GM23338 (cell line): Measurements from ENCODE around the gene WDR37. TPM values are rescaled to one million over a fixed set of nuclear protein-coding genes. Genes with fewer than 3 reads are reported as not detected.

ENCODE experiments used
- ATAC-seq: fragments of 200-7000 bp; cut with Tn5 transposase; 3 replicates; pipeline ENCODE4 v1.9.1; 2020
- DNase-seq: peaks from one replicate; pipeline ENCODE4 v3.0.0-alpha.2; 2015; ENCODE audit warnings: low spot score
- H2AFZ ChIP-seq: fragments of 200-600 bp; sonication (generic); 2 replicates; pipeline ENCODE4 v1.8.0; 2016; ENCODE audit warnings: antibody characterized with exemption, mild to moderate bottlenecking, moderate library complexity
- H3F3A ChIP-seq: fragments of 200-600 bp; sonication (generic); replicated peaks from 2 replicates; pipeline ENCODE4 v1.8.0; 2017; ENCODE audit warnings: antibody characterized with exemption, mixed run types, low read depth
- H3K27ac ChIP-seq: fragments of 200-600 bp; sonication (generic); 2 replicates; pipeline ENCODE4 v1.6.1; 2016; ENCODE audit warnings: low read depth
- H3K27me3 ChIP-seq: fragments of 200-600 bp; sonication (generic); 2 replicates; pipeline ENCODE4 v1.8.0; 2016; ENCODE audit warnings: mild to moderate bottlenecking, mixed run types, moderate library complexity; ENCODE audit not compliant: insufficient read depth
- H3K36me3 ChIP-seq: fragments of 200-600 bp; sonication (generic); 2 replicates; pipeline ENCODE4 v1.8.0; 2016; ENCODE audit warnings: mild to moderate bottlenecking; ENCODE audit not compliant: insufficient read depth
- H3K4me1 ChIP-seq: fragments of 200-600 bp; sonication (generic); 2 replicates; pipeline ENCODE4 v1.8.0; 2016; ENCODE audit warnings: mild to moderate bottlenecking, moderate library complexity; ENCODE audit not compliant: insufficient read depth
- H3K4me2 ChIP-seq: fragments of 200-600 bp; sonication (generic); 2 replicates; pipeline ENCODE4 v1.7.1; 2017; ENCODE audit warnings: mixed run types
- H3K4me3 ChIP-seq: fragments of 200-600 bp; sonication (generic); 2 replicates; pipeline ENCODE4 v1.6.1; 2016; ENCODE audit warnings: mixed run types
- H3K79me2 ChIP-seq: fragments of 200-600 bp; sonication (generic); replicated peaks from 2 replicates; pipeline ENCODE4 v1.8.0; 2017; ENCODE audit warnings: mild to moderate bottlenecking; ENCODE audit not compliant: insufficient read depth
- H3K9me2 ChIP-seq: fragments of 200-600 bp; sonication (generic); 2 replicates; pipeline ENCODE4 v1.8.0; 2017; ENCODE audit not compliant: insufficient read depth
- H4K20me1 ChIP-seq: fragments of 200-600 bp; sonication (generic); replicated peaks from 2 replicates; pipeline ENCODE4 v1.8.0; 2017; ENCODE audit warnings: mild to moderate bottlenecking; ENCODE audit not compliant: insufficient read depth
- H3K27ac Mint-ChIP-seq: 2 replicates; pipeline ENCODE4 v1.8.0; 2020; ENCODE audit warnings: inconsistent platforms, mild to moderate bottlenecking, moderate library complexity, mixed read lengths
- H3K27me3 Mint-ChIP-seq: 3 replicates; pipeline ENCODE4 v1.8.0; 2022; ENCODE audit warnings: low read depth, mild to moderate bottlenecking, moderate library complexity, mixed read lengths, inconsistent platforms; ENCODE audit not compliant: insufficient read depth, poor library complexity
- H3K36me3 Mint-ChIP-seq: 3 replicates; pipeline ENCODE4 v1.8.0; 2021; ENCODE audit warnings: low read depth, mild to moderate bottlenecking, inconsistent platforms, moderate library complexity, mixed read lengths
- H3K4me1 Mint-ChIP-seq: 3 replicates; pipeline ENCODE4 v1.8.0; 2020; ENCODE audit warnings: mild to moderate bottlenecking, inconsistent platforms, mixed read lengths
- H3K4me3 Mint-ChIP-seq: 3 replicates; pipeline ENCODE4 v1.8.0; 2021; ENCODE audit warnings: moderate library complexity, mild to moderate bottlenecking, inconsistent platforms, mixed read lengths
- H3K9me3 Mint-ChIP-seq: 3 replicates; pipeline ENCODE4 v1.8.0; 2020; ENCODE audit warnings: moderate library complexity, mild to moderate bottlenecking, inconsistent platforms, mixed read lengths
- CREB1 ChIP-seq: fragments of 250-450 bp; sonication (Bioruptor Pico); IDR thresholded peaks from 2 replicates; pipeline ENCODE4 v1.5.0; 2020; ENCODE audit warnings: low read depth, mild to moderate bottlenecking, moderate library complexity
- ETS1 ChIP-seq: IDR thresholded peaks from 2 replicates; pipeline ENCODE4 v1.6.1; 2016; ENCODE audit warnings: antibody characterized with exemption
- EZH2 ChIP-seq: fragments of 200-600 bp; sonication (generic); IDR thresholded peaks from one replicate; pipeline ENCODE4 v1.8.0; 2017; ENCODE audit warnings: antibody characterized with exemption, mild to moderate bottlenecking, low read depth; ENCODE audit not compliant: unreplicated experiment
- EZH2phosphoT487 ChIP-seq: fragments of 200-600 bp; sonication (generic); IDR thresholded peaks from one replicate; pipeline ENCODE4 v1.8.1; 2018; ENCODE audit warnings: antibody characterized with exemption; ENCODE audit not compliant: unreplicated experiment
- NANOG ChIP-seq: IDR thresholded peaks from 2 replicates; pipeline ENCODE4 v1.6.1; 2016; ENCODE audit warnings: antibody characterized with exemption, borderline replicate concordance
- POLR2AphosphoS5 ChIP-seq: IDR thresholded peaks from 2 replicates; pipeline ENCODE4 v1.6.1; 2016; ENCODE audit warnings: antibody characterized with exemption, low read depth
- STAT1 ChIP-seq: IDR thresholded peaks from one replicate; pipeline ENCODE4 v1.6.1; 2016; ENCODE audit warnings: antibody characterized with exemption; ENCODE audit not compliant: unreplicated experiment
- ZNF114 ChIP-seq: fragments of 250-450 bp; sonication (Bioruptor Pico); IDR thresholded peaks from 2 replicates; pipeline ENCODE4 v1.5.0; 2020; ENCODE audit warnings: mild to moderate bottlenecking, moderate library complexity
- polyA plus RNA-seq: library from polyadenylated mRNA; unstranded; fragments of >200 nt; fragmentation: Nextera tagmentation; extraction: Ambion mirVana; gene quantifications from 2 replicates; pipeline ENCODE4 v1.2.1, GENCODE V29; 2016
- total RNA-seq: library from RNA; depleted of rRNA; stranded (reverse); fragments of >200 nt; shearing (Covaris generic); gene quantifications from 2 replicates; pipeline ENCODE4 v1.2.3, GENCODE V29; 2014
- TF ChIP-seq, protein P1 (sequence below), 2 experiments: fragments of 200-600 bp in 1 of 2; sonication (generic) in 1 of 2; conservative IDR thresholded peaks; 2 replicates each; pipeline versions ENCODE4 v1.5.1 to v1.6.1; 2016 to 2017; ENCODE audit warnings: antibody characterized with exemption in 2 of 2, low read depth in 2 of 2, mild to moderate bottlenecking in 2 of 2, moderate library complexity in 1 of 2

The WDR37 gene
- total and polyA plus RNA-seq, 2 experiments from 2014 or later, result 6.0 to 10.2 TPM

GRCh38 chr10:1070919-1071318 is 14.7 kb downstream of the WDR37 start (continued):
- TF ChIP-seq, protein P1, sequence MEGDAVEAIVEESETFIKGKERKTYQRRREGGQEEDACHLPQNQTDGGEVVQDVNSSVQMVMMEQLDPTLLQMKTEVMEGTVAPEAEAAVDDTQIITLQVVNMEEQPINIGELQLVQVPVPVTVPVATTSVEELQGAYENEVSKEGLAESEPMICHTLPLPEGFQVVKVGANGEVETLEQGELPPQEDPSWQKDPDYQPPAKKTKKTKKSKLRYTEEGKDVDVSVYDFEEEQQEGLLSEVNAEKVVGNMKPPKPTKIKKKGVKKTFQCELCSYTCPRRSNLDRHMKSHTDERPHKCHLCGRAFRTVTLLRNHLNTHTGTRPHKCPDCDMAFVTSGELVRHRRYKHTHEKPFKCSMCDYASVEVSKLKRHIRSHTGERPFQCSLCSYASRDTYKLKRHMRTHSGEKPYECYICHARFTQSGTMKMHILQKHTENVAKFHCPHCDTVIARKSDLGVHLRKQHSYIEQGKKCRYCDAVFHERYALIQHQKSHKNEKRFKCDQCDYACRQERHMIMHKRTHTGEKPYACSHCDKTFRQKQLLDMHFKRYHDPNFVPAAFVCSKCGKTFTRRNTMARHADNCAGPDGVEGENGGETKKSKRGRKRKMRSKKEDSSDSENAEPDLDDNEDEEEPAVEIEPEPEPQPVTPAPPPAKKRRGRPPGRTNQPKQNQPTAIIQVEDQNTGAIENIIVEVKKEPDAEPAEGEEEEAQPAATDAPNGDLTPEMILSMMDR (conservative IDR thresholded peaks at IDR 0.05; ENCODE audit: low read depth in 2 of 2), result no peak
- no peak for TF ChIP-seq EZH2
- TF ChIP-seq ZNF114 (CRISPR knock-in tag), result no peak
- TF ChIP-seq POLR2AphosphoS5, result no peak

- Mint-ChIP-seq H3K27ac (peak overlapping the region; percentile 69; the same call in 1 of the 2 replicates), H3K9me3 (no peaks in the 10 kb centered on the region), H3K4me1 (peaks cover 4% of the 10 kb centered on the region; the same call in 2 of the 3 replicates), H3K27me3 (no peaks in the 10 kb centered on the region), H3K36me3 (peaks cover 22% of the 10 kb centered on the region; the same call in 2 of the 3 replicates), H3K4me3 (no peak overlapping the region)
- ATAC-seq (peak; percentile 39), DNase-seq (peak; percentile 28)
- Histone ChIP-seq H3K27me3 (no peaks in the 10 kb centered on the region), H3K4me3 (no peak overlapping the region), H4K20me1 (0 out of 2 replicates have a peak, but pooled peaks cover 5% of the 10 kb centered on the region), H3K4me1 (no peaks in the 10 kb centered on the region; the same call in 1 of the 2 replicates), H2AFZ (no peak overlapping the region), H3K4me2 (no peak overlapping the region), H3K79me2 (0 out of 2 replicates have a peak, but pooled peaks cover 6% of the 10 kb centered on the region), H3K27ac (no peak overlapping the region), H3K36me3 (peaks cover 17% of the 10 kb centered on the region; the same call in 1 of the 2 replicates), H3F3A (no peaks in the 10 kb centered on the region), H3K9me2 (no peaks in the 10 kb centered on the region)
- TF ChIP-seq EZH2phosphoT487, result no peak
- TF ChIP-seq, protein P1 (conservative IDR thresholded peaks at IDR 0.05; ENCODE audit: low read depth in 2 of 2), result peak; percentile 16 to 35; a peak in 3 of 4 replicates
- TF ChIP-seq NANOG, result no peak
- TF ChIP-seq CREB1 (CRISPR knock-in tag), result no peak
- TF ChIP-seq ETS1, result no peak
- no peak for TF ChIP-seq STAT1
Observed at GRCh38 chr10:1074052-1074747, 18.0 kb downstream of the WDR37 start.
